ENCODE measurements around the gene CCDC195. TPM values are rescaled to one million over a fixed set of nuclear protein-coding genes. Genes with fewer than 3 reads are reported as not detected.

The CCDC195 gene
- total RNA-seq, 1 experiment from 2014 or later = not detected

DNA sequence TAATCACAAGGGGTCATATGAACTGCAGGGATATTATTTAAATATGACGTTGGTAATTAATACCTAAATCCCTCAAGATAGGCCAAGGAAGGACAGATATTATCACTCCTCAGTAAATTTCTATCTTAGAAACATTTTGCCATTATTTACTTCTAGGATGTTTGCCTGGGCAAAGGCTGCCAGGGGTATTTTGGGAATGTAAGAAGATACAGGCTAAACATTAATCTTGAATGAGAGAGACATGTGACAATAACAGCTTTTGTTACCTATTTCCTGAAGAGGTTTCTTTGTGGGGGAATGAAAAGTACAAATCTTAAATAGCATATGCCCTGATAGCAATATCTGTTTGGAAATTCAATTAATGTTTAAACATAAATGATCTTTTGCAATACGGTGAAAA lies 756 bp upstream of the CCDC195 start:
- H3K4me2 ChIP-seq (ENCODE audit: low read length) = no peak overlapping the region
- no peak overlapping the region for H2AFZ ChIP-seq (ENCODE audit: low read length)

DNA sequence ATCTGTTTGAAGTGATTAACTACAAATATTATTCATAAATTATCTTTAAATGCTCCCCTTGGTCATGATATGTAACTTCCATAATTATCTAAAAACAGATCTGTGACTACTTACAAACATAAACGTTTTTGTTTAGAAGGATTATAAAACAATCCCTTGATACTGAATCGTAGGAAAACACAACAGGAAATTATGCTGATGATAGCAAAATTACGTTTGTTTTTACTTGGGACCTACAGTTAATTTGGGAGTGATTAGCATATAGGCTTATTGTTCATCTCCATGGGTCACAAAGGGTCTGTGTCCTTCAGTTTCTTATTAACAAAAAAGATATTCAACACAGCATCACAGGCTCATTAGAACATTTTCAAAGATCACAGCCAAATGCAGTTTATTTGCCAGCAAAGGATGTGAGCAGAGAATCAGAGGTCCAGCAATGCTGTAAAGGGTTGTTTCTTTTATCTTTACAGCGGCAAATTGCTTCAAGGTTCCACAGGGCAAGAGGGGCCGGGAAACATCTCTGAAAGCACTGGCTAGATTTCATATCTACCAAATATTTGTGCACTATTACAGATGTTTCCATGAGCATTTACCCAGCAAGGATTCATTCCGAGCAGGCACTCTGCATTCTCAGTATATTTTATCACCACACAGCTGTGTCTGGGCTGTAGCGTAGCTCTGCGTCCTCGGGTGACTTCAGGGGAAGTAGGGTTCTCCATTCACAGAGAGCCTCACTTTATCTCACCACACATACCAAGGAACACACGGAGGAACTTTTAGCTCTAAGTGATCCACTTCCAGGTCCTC lies 4.1 kb downstream of the CCDC195 start:
- no TSS peak for BruUV-seq (replicated peaks)
- Histone ChIP-seq H3K4me1 (ENCODE audit: insufficient read depth, low read length) (no peaks in the 10 kb centered on the region), H2AFZ (ENCODE audit: low read length) (no peak overlapping the region), H3F3A (ENCODE audit: low read length, unreplicated experiment) (no peaks in the 10 kb centered on the region), H3K79me2 (ENCODE audit: low read length) (no peaks in the 10 kb centered on the region), H3K9me3 (ENCODE audit: low read length) (no peaks in the 10 kb centered on the region), H3K9ac (ENCODE audit: low read length) (no peak overlapping the region), H3K9me2 (replicated peaks; ENCODE audit: low read length) (no peaks in the 10 kb centered on the region), H3K27me3 (ENCODE audit: low read length) (no peaks in the 10 kb centered on the region), H3K27ac (ENCODE audit: low read length) (no peak overlapping the region), H3K4me2 (ENCODE audit: low read length) (no peak overlapping the region), H3K4me3 (ENCODE audit: low read length) (no peak overlapping the region), H4K20me1 (ENCODE audit: low read length) (no peaks in the 10 kb centered on the region), H3K36me3 (ENCODE audit: low read depth, low read length) (no peaks in the 10 kb centered on the region)
- intact Hi-C loops (cut with micrococcal nuclease) = no loop called here
- no peak for TF ChIP-seq EZH2phosphoT487 (IDR thresholded peaks at IDR 0.05; ENCODE audit: borderline replicate concordance, low read length)
- TF ChIP-seq EZH2 (IDR thresholded peaks at IDR 0.05; ENCODE audit: low read length, unreplicated experiment) = no peak
- TF ChIP-seq, protein P1, sequence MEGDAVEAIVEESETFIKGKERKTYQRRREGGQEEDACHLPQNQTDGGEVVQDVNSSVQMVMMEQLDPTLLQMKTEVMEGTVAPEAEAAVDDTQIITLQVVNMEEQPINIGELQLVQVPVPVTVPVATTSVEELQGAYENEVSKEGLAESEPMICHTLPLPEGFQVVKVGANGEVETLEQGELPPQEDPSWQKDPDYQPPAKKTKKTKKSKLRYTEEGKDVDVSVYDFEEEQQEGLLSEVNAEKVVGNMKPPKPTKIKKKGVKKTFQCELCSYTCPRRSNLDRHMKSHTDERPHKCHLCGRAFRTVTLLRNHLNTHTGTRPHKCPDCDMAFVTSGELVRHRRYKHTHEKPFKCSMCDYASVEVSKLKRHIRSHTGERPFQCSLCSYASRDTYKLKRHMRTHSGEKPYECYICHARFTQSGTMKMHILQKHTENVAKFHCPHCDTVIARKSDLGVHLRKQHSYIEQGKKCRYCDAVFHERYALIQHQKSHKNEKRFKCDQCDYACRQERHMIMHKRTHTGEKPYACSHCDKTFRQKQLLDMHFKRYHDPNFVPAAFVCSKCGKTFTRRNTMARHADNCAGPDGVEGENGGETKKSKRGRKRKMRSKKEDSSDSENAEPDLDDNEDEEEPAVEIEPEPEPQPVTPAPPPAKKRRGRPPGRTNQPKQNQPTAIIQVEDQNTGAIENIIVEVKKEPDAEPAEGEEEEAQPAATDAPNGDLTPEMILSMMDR (conservative IDR thresholded peaks at IDR 0.05; ENCODE audit: low read depth, low read length) = no peak
- ChIA-PET CTCF (no interaction called here), POLR2A (ENCODE audit: unreplicated experiment) (no interaction called here)
- ATAC-seq = no peak
- no peak for DNase-seq

More for the DNA sequence above, 756 bp upstream of the CCDC195 start:
- no peaks in the 10 kb centered on the region for H3K27me3 ChIP-seq (ENCODE audit: low read length)
- H3K79me2 ChIP-seq (ENCODE audit: low read length) = no peaks in the 10 kb centered on the region
- ATAC-seq = no peak
- H3K9ac ChIP-seq (ENCODE audit: low read length) = no peak overlapping the region
- H3K4me1 ChIP-seq (ENCODE audit: insufficient read depth, low read length) = no peaks in the 10 kb centered on the region
- H3K4me3 ChIP-seq (ENCODE audit: low read length) = no peak overlapping the region
- ChIA-PET CTCF (no interaction called here), POLR2A (ENCODE audit: unreplicated experiment) (no interaction called here)
- TF ChIP-seq EZH2phosphoT487 (IDR thresholded peaks at IDR 0.05; ENCODE audit: borderline replicate concordance, low read length) = no peak
- H3F3A ChIP-seq (ENCODE audit: low read length, unreplicated experiment) = no peaks in the 10 kb centered on the region
- DNase-seq = no peak
- BruUV-seq (replicated peaks) = no TSS peak
- H3K27ac ChIP-seq (ENCODE audit: low read length) = no peak overlapping the region
- H3K9me3 ChIP-seq (ENCODE audit: low read length) = no peaks in the 10 kb centered on the region
- no peaks in the 10 kb centered on the region for H4K20me1 ChIP-seq (ENCODE audit: low read length)
- no peaks in the 10 kb centered on the region for H3K36me3 ChIP-seq (ENCODE audit: low read depth, low read length)
- H3K9me2 ChIP-seq (replicated peaks; ENCODE audit: low read length) = no peaks in the 10 kb centered on the region
- intact Hi-C loops (cut with micrococcal nuclease) = no loop called here

DNA sequence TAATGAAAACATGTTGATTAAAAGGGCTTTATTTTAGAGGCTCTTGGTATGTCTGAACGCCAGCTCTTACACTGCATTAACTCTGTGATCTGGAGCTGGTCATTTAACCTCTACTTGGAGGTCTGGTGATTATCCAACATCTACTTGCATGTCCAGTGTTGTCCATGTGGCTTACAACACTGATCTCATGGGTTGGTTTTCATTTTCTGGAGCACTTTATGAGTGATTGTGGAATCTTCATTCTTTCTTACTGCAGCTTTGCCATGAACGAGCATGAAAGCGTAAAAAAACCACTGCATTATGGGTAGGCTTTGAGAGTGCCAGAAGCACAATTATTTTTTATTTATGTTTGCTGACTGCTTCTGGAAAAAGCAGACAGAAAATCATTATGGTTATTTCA lies 4.8 kb downstream of the CCDC195 start:
- Histone ChIP-seq H2AFZ (ENCODE audit: low read length) (no peak overlapping the region), H3K79me2 (ENCODE audit: low read length) (no peaks in the 10 kb centered on the region), H4K20me1 (ENCODE audit: low read length) (no peaks in the 10 kb centered on the region), H3K4me3 (ENCODE audit: low read length) (no peak overlapping the region), H3K9me2 (replicated peaks; ENCODE audit: low read length) (no peaks in the 10 kb centered on the region), H3K36me3 (ENCODE audit: low read depth, low read length) (no peaks in the 10 kb centered on the region), H3F3A (ENCODE audit: low read length, unreplicated experiment) (no peaks in the 10 kb centered on the region), H3K4me1 (ENCODE audit: insufficient read depth, low read length) (no peaks in the 10 kb centered on the region), H3K9ac (ENCODE audit: low read length) (no peak overlapping the region), H3K27me3 (ENCODE audit: low read length) (no peaks in the 10 kb centered on the region), H3K4me2 (ENCODE audit: low read length) (no peak overlapping the region), H3K9me3 (ENCODE audit: low read length) (no peaks in the 10 kb centered on the region), H3K27ac (ENCODE audit: low read length) (no peak overlapping the region)
- POLR2A ChIA-PET (ENCODE audit: unreplicated experiment) = no interaction called here
- ATAC-seq = no peak
- BruUV-seq (replicated peaks) = no TSS peak
- intact Hi-C loops (cut with micrococcal nuclease) = no loop called here
- DNase-seq = no peak
- TF ChIP-seq EZH2 (IDR thresholded peaks at IDR 0.05; ENCODE audit: low read length, unreplicated experiment) (no peak), EZH2phosphoT487 (IDR thresholded peaks at IDR 0.05; ENCODE audit: borderline replicate concordance, low read length) (no peak)
- TF ChIP-seq, protein P1 (conservative IDR thresholded peaks at IDR 0.05; ENCODE audit: low read depth, low read length) = no peak
- CTCF ChIA-PET = no interaction called here

Measured in PC-3 (cell line).